Testis (tissue), 3 donors: Measurements from ENCODE around the gene PNKP. TPM values are rescaled to one million over a fixed set of nuclear protein-coding genes. Genes with fewer than 3 reads are reported as not detected.

Experiments
- DNase-seq: peaks from one replicate; pipeline ENCODE4 v3.0.0-alpha.2; 2019
- H3K27ac ChIP-seq, 2 donors: fragments of 200-600 bp; sonication (generic); one replicate each; pipeline ENCODE4 v1.5.1; 2019
- H3K27me3 ChIP-seq: fragments of 200-600 bp; sonication (generic); one replicate; pipeline ENCODE4 v1.5.1; 2019
- H3K36me3 ChIP-seq: fragments of 200-600 bp; sonication (generic); one replicate; pipeline ENCODE4 v1.5.1; 2017; ENCODE audit warnings: low read depth; ENCODE audit errors: missing control alignments
- H3K4me1 ChIP-seq: fragments of 200-600 bp; sonication (generic); one replicate; pipeline ENCODE4 v1.5.1; 2019
- H3K4me3 ChIP-seq, 2 donors: fragments of 200-600 bp; sonication (generic); one replicate each; pipeline ENCODE4 v1.5.1; 2017 to 2019
- H3K9me3 ChIP-seq: fragments of 200-600 bp; sonication (generic); one replicate; pipeline ENCODE4 v1.5.1; 2017
- CTCF ChIP-seq, 3 experiments: fragments of 450-650 bp in 2 of 3; fragments of 200-600 bp in 1 of 3; sonication (generic) in 1 of 3; IDR thresholded peaks; one replicate each; pipeline ENCODE4 v1.5.1; 2016 to 2019; ENCODE audit warnings: antibody characterized with exemption in 3 of 3, mild to moderate bottlenecking in 2 of 3, moderate library complexity in 1 of 3
- POLR2A ChIP-seq: fragments of 450-650 bp; IDR thresholded peaks from one replicate; pipeline ENCODE4 v1.6.1; 2017; ENCODE audit warnings: antibody characterized with exemption, mild to moderate bottlenecking, moderate library complexity
- WGBS, 2 donors: methylation state at CpG; one replicate each; pipeline ENCODE4 v1.1.5; 2018; 5-methylcytosine and 5-hydroxymethylcytosine counted together
- intact Hi-C: fragments of 100-400 bp; cut with DNase I; formaldehyde crosslinking; loops from one replicate; pipeline ENCODE4 v1.15.1; 2023; ENCODE audit warnings: low total_unique reads
- polyA plus RNA-seq: library from polyadenylated mRNA; stranded (reverse); fragments of 350-450 nt; fragmentation: Illumina TruSeq; extraction: RNeasy Lipid Tissue Mini Kit (QIAGEN cat#74804); gene quantifications from one replicate; pipeline ENCODE4 v1.2.3, GENCODE V29; 2014; ENCODE audit warnings: low read depth, low replicate concordance; ENCODE audit not compliant: insufficient read depth
- total RNA-seq, 2 donors: library from RNA; depleted of rRNA; stranded (reverse); fragments of >200 nt; gene quantifications; one replicate each; pipeline ENCODE4 v1.2.3, GENCODE V29; 2016

Gene PNKP
- total and polyA plus RNA-seq, 3 donors from 2014 or later = 45.5 to 125 (median 110) TPM

GRCh38 chr19:49877020-49877878 lies 9.9 kb upstream of the PNKP start, which contains the start of the genes AKT1S1 and TBC1D17:
TSS of gene AKT1S1 (minus strand) at chr19:49877355. CDS start at chr19:49873295, 4,060 bp downstream.
TSS of gene TBC1D17 (plus strand) at chr19:49877702. CDS start at chr19:49877724, 22 bp downstream.
- Histone ChIP-seq H3K36me3 (no peaks in the 10 kb centered on the region), H3K4me1 (peaks cover 19% of the 10 kb centered on the region), H3K27ac (peak within 1 kb of the TSS; percentile 99 to 100), H3K9me3 (no peaks in the 10 kb centered on the region), H3K4me3 (peak within 1 kb of the TSS; percentile 73 to 99), H3K27me3 (no peaks in the 10 kb centered on the region)
- intact Hi-C loops = no loop called here
- peak in 1 of 3 experiments; percentile 7 for TF ChIP-seq CTCF (IDR thresholded peaks at IDR 0.05)
- peak; percentile 86 for TF ChIP-seq POLR2A
- DNase-seq = peak; percentile 99
- 0 to 1% methylated on average over 44 to 61 of the region's 61 CpGs for WGBS, 2 donors

- no peak for TF ChIP-seq POLR2A
- no peak for TF ChIP-seq CTCF (IDR thresholded peaks at IDR 0.05)
- intact Hi-C loops = no loop called here
- Histone ChIP-seq H3K27me3 (no peaks in the 10 kb centered on the region), H3K4me1 (peaks cover 19% of the 10 kb centered on the region), H3K36me3 (no peaks in the 10 kb centered on the region), H3K9me3 (no peaks in the 10 kb centered on the region), H3K4me3 (peak overlapping the region; percentile 73 to 99), H3K27ac (peak overlapping the region; percentile 99 to 100)
- 1% methylated on average over 24 to 25 of the region's 46 CpGs for WGBS, 2 donors
- peak; percentile 98 for DNase-seq
Measured at GRCh38 chr19:49876422-49877019, 9.1 kb upstream of the PNKP start.

DNA sequence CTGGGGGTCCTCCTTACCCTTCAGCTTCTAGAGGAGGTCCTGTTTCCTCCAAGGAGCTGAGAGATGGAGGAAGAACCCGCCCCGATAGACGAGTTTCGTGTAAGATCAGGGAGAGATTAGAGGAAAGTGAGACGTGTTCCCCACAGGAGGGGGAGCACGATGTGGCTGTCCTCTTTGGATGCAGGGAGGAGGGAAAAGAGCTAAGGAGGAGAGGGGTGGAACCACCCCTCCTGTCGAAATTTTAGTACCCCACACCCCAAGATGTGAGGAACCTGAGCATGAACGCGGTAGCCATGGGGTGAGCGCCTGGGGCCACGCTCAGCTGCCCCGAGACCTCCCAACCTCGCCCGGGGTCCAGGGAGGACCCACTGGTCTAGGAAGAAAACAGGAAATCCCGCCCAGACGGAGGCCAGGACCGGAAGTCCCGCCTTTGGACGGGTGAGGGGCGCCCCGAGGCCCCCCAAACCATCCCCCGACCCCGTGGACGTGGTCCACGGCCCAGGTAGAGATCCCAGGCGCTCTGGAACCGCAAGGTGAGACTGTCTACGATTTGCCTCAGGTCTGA lies 8.6 kb upstream of the PNKP start:
- intact Hi-C loops = no loop called here
- Histone ChIP-seq H3K9me3 (no peaks in the 10 kb centered on the region), H3K27me3 (no peaks in the 10 kb centered on the region), H3K4me1 (peaks cover 19% of the 10 kb centered on the region), H3K36me3 (no peaks in the 10 kb centered on the region), H3K27ac (peak overlapping the region; percentile 99 to 100), H3K4me3 (peak overlapping the region; percentile 73 to 99)
- TF ChIP-seq CTCF (IDR thresholded peaks at IDR 0.05) = no peak
- no peak for TF ChIP-seq POLR2A
- WGBS, 2 donors = 0 to 1% methylated on average over 14 to 27 of the region's 28 CpGs
- DNase-seq = peak; percentile 71

DNA sequence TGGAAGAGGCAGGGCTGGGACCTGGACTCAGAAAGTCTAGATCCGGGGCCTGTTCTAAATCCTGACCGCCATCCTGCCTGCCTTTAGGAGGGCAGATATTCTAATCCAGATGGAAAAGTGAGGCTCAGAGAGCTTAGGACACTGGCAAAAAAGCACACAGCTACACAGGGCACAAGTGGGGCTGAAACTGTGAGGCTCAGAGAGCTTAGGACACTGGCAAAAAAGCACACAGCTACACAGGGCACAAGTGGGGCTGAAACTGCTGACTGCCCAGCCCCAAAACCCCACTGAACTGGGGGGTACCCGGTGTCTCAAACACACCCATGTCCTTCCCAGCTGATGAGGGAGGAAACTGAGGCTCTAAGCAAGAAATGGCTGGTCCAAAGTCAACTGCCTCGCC lies 7.8 kb upstream of the PNKP start:
- intact Hi-C loops = no loop called here
- Histone ChIP-seq H3K27me3 (no peaks in the 10 kb centered on the region), H3K27ac (peak overlapping the region; percentile 99 to 100), H3K9me3 (no peaks in the 10 kb centered on the region), H3K4me1 (peaks cover 23% of the 10 kb centered on the region), H3K4me3 (peak overlapping the region in 1 of 2 donors; percentile 99), H3K36me3 (no peaks in the 10 kb centered on the region)
- no peak for DNase-seq
- WGBS, 2 donors = 22 to 78% methylated on average over 2 to 4 of the region's 4 CpGs
- no peak for TF ChIP-seq POLR2A
- TF ChIP-seq CTCF (IDR thresholded peaks at IDR 0.05) = no peak
